A549 (cell line): ENCODE measurements around the gene TNF.

Experiments
- BCL3 ChIP-seq: fragments of >200 bp; sonication (Bioruptor Twin); formaldehyde crosslinking; IDR thresholded peaks from 3 replicates; pipeline ENCODE4 v1.6.1; 2016
- CEBPB ChIP-seq, 2 experiments: fragments of >200 bp in 1 of 2; sonication (Bioruptor Twin) in 1 of 2; formaldehyde crosslinking in 1 of 2; IDR thresholded peaks; 2 replicates each; pipeline ENCODE4 v1.6.1; 2012 to 2016
- CTCF ChIP-seq: fragments of >200 bp; sonication (Bioruptor Twin); formaldehyde crosslinking; IDR thresholded peaks from 3 replicates; pipeline ENCODE4 v1.5.1; 2016
- POLR2A ChIP-seq: IDR thresholded peaks from 2 replicates; pipeline ENCODE4 v1.6.1; 2012; ENCODE audit warnings: mild to moderate bottlenecking, low read length
- ZC3H11A ChIP-seq: fragments of 450-650 bp; IDR thresholded peaks from 2 replicates; pipeline ENCODE4 v1.6.1; 2014; ENCODE audit warnings: antibody characterized with exemption, mild to moderate bottlenecking

DNA sequence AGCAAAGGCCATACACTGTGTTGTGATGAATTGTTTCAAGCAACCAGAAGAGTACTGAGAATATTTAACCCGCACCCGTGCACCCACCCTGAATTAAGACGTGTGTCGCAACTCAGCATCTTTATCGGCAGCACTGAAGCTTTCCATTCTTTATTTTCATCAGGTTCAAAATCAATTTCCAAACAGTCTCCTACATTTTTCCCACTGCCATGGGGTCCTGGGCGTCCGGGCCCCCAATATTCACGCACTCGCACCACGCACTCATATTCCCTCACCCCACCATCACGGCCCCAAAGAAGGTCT is 5.0 kb downstream of the TNF start:
- TF ChIP-seq CTCF (no peak), BCL3 (no peak), CEBPB (IDR thresholded peaks at IDR 0.05) (no peak), POLR2A (no peak), ZC3H11A (no peak)
